Measurements from ENCODE around the gene AKR1B15.

DNA sequence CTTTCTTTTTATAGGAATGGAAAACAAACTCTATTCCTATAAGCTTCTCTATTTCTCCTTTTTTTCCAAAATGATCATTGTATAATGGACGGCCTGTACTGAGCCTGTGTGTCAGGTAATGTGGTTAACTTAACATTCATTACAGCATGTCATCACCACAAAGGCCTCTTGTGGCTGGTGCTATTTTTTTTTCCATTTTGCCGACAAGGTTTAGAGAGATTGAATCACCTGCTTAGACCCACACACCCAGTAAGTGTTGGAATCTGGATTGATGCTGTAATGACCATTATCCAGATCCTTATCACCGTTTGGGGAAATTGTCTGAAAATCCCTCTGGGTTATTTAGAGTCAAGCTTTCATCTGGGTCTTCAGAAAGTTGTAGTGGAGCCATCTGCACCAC lies 18.5 kb downstream of the AKR1B15 start:
- TF ChIP-seq, protein P1, sequence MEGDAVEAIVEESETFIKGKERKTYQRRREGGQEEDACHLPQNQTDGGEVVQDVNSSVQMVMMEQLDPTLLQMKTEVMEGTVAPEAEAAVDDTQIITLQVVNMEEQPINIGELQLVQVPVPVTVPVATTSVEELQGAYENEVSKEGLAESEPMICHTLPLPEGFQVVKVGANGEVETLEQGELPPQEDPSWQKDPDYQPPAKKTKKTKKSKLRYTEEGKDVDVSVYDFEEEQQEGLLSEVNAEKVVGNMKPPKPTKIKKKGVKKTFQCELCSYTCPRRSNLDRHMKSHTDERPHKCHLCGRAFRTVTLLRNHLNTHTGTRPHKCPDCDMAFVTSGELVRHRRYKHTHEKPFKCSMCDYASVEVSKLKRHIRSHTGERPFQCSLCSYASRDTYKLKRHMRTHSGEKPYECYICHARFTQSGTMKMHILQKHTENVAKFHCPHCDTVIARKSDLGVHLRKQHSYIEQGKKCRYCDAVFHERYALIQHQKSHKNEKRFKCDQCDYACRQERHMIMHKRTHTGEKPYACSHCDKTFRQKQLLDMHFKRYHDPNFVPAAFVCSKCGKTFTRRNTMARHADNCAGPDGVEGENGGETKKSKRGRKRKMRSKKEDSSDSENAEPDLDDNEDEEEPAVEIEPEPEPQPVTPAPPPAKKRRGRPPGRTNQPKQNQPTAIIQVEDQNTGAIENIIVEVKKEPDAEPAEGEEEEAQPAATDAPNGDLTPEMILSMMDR (IDR thresholded peaks at IDR 0.05; ENCODE audit: extremely low read depth in 1 of 2, insufficient read depth in 1 of 2, low read depth in 1 of 2, low read length in 2 of 2), result no peak
- no peak for TF ChIP-seq POLR2A (IDR thresholded peaks at IDR 0.05; ENCODE audit: low read depth, low read length)
- no peak for TF ChIP-seq JUN (IDR thresholded peaks at IDR 0.05; ENCODE audit: borderline replicate concordance, insufficient read depth, insufficient read length, low read depth)
- TF ChIP-seq MYC (IDR thresholded peaks at IDR 0.05; ENCODE audit: low read depth, low read length), result no peak
- no peak for TF ChIP-seq EZH2 (IDR thresholded peaks at IDR 0.05; ENCODE audit: borderline replicate concordance, low read depth, low read length, severe bottlenecking)
- TF ChIP-seq POLR2AphosphoS5 (IDR thresholded peaks at IDR 0.05; ENCODE audit: insufficient read depth, low read depth, low read length), result no peak
- TF ChIP-seq, protein P2, sequence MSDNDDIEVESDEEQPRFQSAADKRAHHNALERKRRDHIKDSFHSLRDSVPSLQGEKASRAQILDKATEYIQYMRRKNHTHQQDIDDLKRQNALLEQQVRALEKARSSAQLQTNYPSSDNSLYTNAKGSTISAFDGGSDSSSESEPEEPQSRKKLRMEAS (IDR thresholded peaks at IDR 0.05; ENCODE audit: insufficient read depth, insufficient read length), result no peak
- no peak for TF ChIP-seq FOS (IDR thresholded peaks at IDR 0.05; ENCODE audit: borderline replicate concordance, insufficient read depth, low read length)
- no peak for TF ChIP-seq GATA2 (IDR thresholded peaks at IDR 0.05; ENCODE audit: insufficient read depth, insufficient read length, low read depth, low read length)
